ENCODE measurements around the gene PFDN2. TPM values are rescaled to one million over a fixed set of nuclear protein-coding genes. Genes with fewer than 3 reads are reported as not detected.
"Not testable (repeated sequence)": the region's sequence is repeated elsewhere in the genome, so short reads cannot be mapped to it uniquely, and the experiment has no call there.

The PFDN2 gene
- total RNA-seq, 8 experiments from 2014 or later, result 99.1 to 356 (median 197) TPM

DNA sequence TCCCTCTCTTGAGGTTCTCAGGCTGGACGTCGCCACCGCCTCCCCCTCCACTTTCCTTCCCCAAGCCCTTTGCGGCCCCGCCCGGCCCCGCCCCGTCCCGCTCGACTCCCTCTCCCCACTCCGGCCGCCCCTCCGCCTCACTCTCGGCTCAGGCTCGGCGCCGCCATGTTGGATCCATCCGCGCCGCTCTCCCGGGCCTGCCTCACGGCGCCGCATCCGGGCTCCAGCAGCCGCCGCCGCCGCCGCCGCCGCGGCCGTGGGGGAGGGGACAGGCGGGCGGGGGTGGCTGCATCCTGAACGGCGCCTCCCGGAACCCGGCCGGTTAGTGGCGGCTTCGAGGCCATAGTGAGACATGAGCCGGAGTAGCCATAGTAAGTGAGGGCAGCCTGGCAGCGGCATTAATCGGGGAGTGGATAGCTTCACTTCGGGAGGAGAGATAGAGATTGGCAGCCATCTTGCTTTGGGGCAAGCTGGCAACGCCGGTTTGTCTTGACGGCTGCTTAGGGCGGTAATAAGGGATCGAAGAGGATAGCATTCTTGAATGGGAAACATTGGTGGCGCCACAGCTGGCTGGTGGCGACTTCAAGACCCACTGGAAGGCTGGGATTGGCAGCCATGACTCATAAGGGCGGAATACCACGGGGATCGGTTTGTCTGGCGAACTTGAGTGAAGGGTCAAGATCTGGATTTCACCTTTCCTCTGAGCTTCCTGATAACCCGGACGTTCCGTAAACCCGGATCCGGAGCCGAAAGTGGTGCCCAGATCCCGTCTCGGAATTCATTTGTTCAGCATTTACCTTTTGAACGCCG lies 14.8 kb upstream of the PFDN2 start, which contains the start of gene DEDD:
Gene DEDD (minus strand): TSS at position 258 of the 810 bp plus-strand sequence. CDS start 8,205 bp downstream, outside the sequence.
- in situ Hi-C loops (cut with MboI; ENCODE audit: low pct_unique_long_range_greater_than_20kb in 2 of 9, low sequenced_read_pairs in 9 of 9, unreplicated experiment in 9 of 9), result loop anchor here in 1 of 9 experiments (25.0 kb wide), 1 partner anchor 95 kb away; the partner anchor contains the start of genes TSTD1 and USF1

GRCh38 chr1:161131523-161132409 lies 13.9 kb upstream of the PFDN2 start:
- ATAC-seq (replicated peaks in 6 of 8), result peak in 3 of 8 experiments; percentile 5 to 21 (median 10)
- WGBS, 10 experiments, result 0 to 19% (median 5%) methylated on average over 1 to 8 of the region's 22 CpGs; no CpG with 5 or more reads in 2 of the 10 experiments
- Histone ChIP-seq H3K4me1 (replicated peaks in 1 of 2) (peaks cover 15 to 22% of the 10 kb centered on the region in 2 donors), H3K4me3 (peak overlapping the region; percentile 45 to 74 (median 55)), H3K27ac (peak overlapping the region; percentile 96 to 99)
- in situ Hi-C loops (cut with MboI; ENCODE audit: low pct_unique_long_range_greater_than_20kb in 2 of 9, low sequenced_read_pairs in 9 of 9, unreplicated experiment in 9 of 9), result loop anchor here in 1 of 9 experiments (25.0 kb wide), 1 partner anchor 94 kb away; the partner anchor contains the start of genes TSTD1 and USF1

More for the DNA sequence above, 14.8 kb upstream of the PFDN2 start, which contains the start of gene DEDD:
- Histone ChIP-seq H3K27ac (peak within 1 kb of the TSS; percentile 96 to 99), H3K4me3 (peak within 1 kb of the TSS; percentile 45 to 74 (median 55)), H3K4me1 (replicated peaks in 1 of 2) (peaks cover 15 to 22% of the 10 kb centered on the region in 2 donors)
- 0 to 2% (median 0%) methylated on average over 2 to 27 of the region's 68 CpGs; no CpG with 5 or more reads in 3 of the 10 experiments for WGBS, 10 experiments
- peak; percentile 75 to 90 (median 88) for ATAC-seq (replicated peaks in 6 of 8)

- WGBS, 10 experiments, result 10 to 92% (median 70%) methylated on average over 1 of the region's 1 CpG; no CpG with 5 or more reads in 1 of the 10 experiments
- in situ Hi-C loops (cut with MboI; ENCODE audit: low pct_unique_long_range_greater_than_20kb in 2 of 9, low sequenced_read_pairs in 9 of 9, unreplicated experiment in 9 of 9), result loop anchor here in 1 of 9 experiments (25.0 kb wide), 1 partner anchor 93 kb away; the partner anchor contains the start of genes TSTD1 and USF1
- no peak for ATAC-seq (replicated peaks in 6 of 8)
- Histone ChIP-seq H3K4me1 (replicated peaks in 1 of 2) (peaks cover 15 to 22% of the 10 kb centered on the region in 2 donors), H3K4me3 (no peak overlapping the region), H3K27ac (no peak overlapping the region)
These were observed 12.4 kb upstream of the PFDN2 start for GRCh38 chr1:161130266-161130665.

- WGBS, 10 experiments, result 87 to 100% (median 99%) methylated on average over 1 to 4 of the region's 4 CpGs; no CpG with 5 or more reads in 2 of the 10 experiments
- in situ Hi-C loops (cut with MboI; ENCODE audit: low pct_unique_long_range_greater_than_20kb in 2 of 9, low sequenced_read_pairs in 9 of 9, unreplicated experiment in 9 of 9), result loop anchor here in 1 of 9 experiments (25.0 kb wide), 1 partner anchor 92 kb away; the partner anchor contains the start of genes TSTD1 and USF1
- H3K27ac ChIP-seq, result no peak overlapping the region
- no peak overlapping the region for H3K4me3 ChIP-seq
- ATAC-seq (replicated peaks in 6 of 8), result no peak
- H3K4me1 ChIP-seq (replicated peaks in 1 of 2), result peaks cover 10 to 12% of the 10 kb centered on the region in 2 donors
These were observed 11.0 kb upstream of the PFDN2 start for GRCh38 chr1:161128591-161129420.

DNA sequence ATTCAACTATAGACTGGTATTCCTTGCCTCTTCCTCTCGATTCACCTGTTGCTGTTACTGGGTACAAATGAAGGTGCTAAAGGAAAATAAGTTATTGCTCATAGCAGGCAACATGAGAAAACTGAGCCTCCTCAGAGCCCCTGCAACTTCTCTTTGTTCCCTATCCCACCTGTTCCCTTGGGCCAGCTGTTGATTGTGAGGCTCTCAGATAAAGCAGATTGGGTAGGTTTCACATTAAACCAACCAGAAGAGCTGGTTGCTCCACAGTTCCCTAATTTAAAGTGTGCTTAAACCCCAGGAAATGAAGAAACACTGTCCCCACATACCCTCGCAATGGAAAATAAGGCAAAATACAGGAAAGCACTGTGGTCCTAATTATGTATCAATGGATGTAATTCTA lies 9.8 kb upstream of the PFDN2 start:
- in situ Hi-C loops (cut with MboI; ENCODE audit: low pct_unique_long_range_greater_than_20kb in 2 of 9, low sequenced_read_pairs in 9 of 9, unreplicated experiment in 9 of 9), result loop anchor here in 1 of 9 experiments (25.0 kb wide), 1 partner anchor 90 kb away; the partner anchor contains the start of genes TSTD1 and USF1
- no peak overlapping the region for H3K27ac ChIP-seq

GRCh38 chr1:161122967-161123366 lies 5.1 kb upstream of the PFDN2 start:
- ATAC-seq (replicated peaks in 6 of 8), result no peak
- WGBS, 10 experiments, result 67 to 100% (median 87%) methylated on average over 1 to 6 of the region's 6 CpGs; no CpG with 5 or more reads in 3 of the 10 experiments
- Histone ChIP-seq H3K27ac (no peak overlapping the region), H3K4me1 (replicated peaks in 1 of 2) (peaks cover 12% of the 10 kb centered on the region in 2 donors), H3K4me3 (no peak overlapping the region)
- in situ Hi-C loops (cut with MboI; ENCODE audit: low pct_unique_long_range_greater_than_20kb in 2 of 9, low sequenced_read_pairs in 9 of 9, unreplicated experiment in 9 of 9), result no loop called here

More for the DNA sequence above, 9.8 kb upstream of the PFDN2 start:
- no peak for ATAC-seq (replicated peaks in 6 of 8)
- no peak overlapping the region for H3K4me3 ChIP-seq
- H3K4me1 ChIP-seq (replicated peaks in 1 of 2), result peaks cover 10 to 11% of the 10 kb centered on the region in 2 donors
- WGBS, 10 experiments, result 80 to 100% (median 96%) methylated on average over 1 to 2 of the region's 2 CpGs; no CpG with 5 or more reads in 1 of the 10 experiments

GRCh38 chr1:161121834-161122233 lies 4.0 kb upstream of the PFDN2 start:
- Histone ChIP-seq H3K27ac (no peak overlapping the region), H3K4me3 (no peak overlapping the region), H3K4me1 (replicated peaks in 1 of 2) (peaks cover 15% of the 10 kb centered on the region in 2 donors)
- no peak for ATAC-seq (replicated peaks in 6 of 8)
- in situ Hi-C loops (cut with MboI; ENCODE audit: low pct_unique_long_range_greater_than_20kb in 2 of 9, low sequenced_read_pairs in 9 of 9, unreplicated experiment in 9 of 9), result no loop called here
- 67 to 100% (median 80%) methylated on average over 1 to 3 of the region's 4 CpGs; no CpG with 5 or more reads in 3 of the 10 experiments for WGBS, 10 experiments

DNA sequence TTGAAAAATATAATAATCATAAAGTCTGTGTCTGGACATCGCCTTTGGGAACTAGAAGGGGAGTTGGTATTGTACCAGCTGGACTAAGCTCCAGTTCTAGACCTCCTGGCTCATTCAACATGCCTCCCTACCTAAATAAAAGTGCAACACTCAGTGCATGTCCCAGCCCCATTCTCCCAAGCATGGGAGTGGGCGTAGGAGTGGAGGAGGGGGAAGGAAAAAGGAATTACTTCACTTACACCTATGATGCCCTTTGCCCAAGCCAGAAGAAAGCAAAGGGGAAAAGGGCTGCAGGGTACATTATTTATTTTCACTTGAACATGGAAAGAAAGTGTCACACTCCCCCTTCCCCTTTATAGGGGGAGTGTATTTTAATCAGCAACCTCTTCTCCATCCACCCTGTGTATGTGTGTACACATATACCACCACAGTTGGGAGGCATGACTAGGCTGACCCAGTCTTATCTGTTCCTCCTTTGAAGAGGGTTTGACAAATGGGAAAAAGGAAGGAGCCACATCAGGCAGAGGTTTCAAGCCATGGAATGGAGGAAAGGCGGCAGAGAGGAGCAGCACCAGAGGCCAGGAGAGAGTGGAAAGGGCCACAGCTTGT lies 3.3 kb upstream of the PFDN2 start:
- ATAC-seq (replicated peaks in 6 of 8), result no peak
- in situ Hi-C loops (cut with MboI; ENCODE audit: low pct_unique_long_range_greater_than_20kb in 2 of 9, low sequenced_read_pairs in 9 of 9, unreplicated experiment in 9 of 9), result no loop called here
- H3K4me1 ChIP-seq (replicated peaks in 1 of 2), result peaks cover 22% of the 10 kb centered on the region in 2 donors
- no peak overlapping the region for H3K27ac ChIP-seq
- WGBS, 10 experiments, result 83 to 100% (median 95%) methylated on average over 1 to 3 of the region's 3 CpGs; no CpG with 5 or more reads in 2 of the 10 experiments
- no peak overlapping the region for H3K4me3 ChIP-seq

- Histone ChIP-seq H3K4me3 (peak overlapping the region in 4 of 5 donors; percentile 76 to 98 (median 82)), H3K27ac (no peak overlapping the region), H3K4me1 (replicated peaks in 1 of 2) (peaks cover 23 to 24% of the 10 kb centered on the region in 2 donors)
- 33 to 100% (median 57%) methylated on average over 1 to 10 of the region's 10 CpGs; no CpG with 5 or more reads in 2 of the 10 experiments for WGBS, 10 experiments
- in situ Hi-C loops (cut with MboI; ENCODE audit: low pct_unique_long_range_greater_than_20kb in 2 of 9, low sequenced_read_pairs in 9 of 9, unreplicated experiment in 9 of 9), result no loop called here
- peak in 3 of 8 experiments; percentile 53 to 60 (median 58) for ATAC-seq (replicated peaks in 6 of 8)
These were observed 1.5 kb upstream of the PFDN2 start for GRCh38 chr1:161119092-161119903.

DNA sequence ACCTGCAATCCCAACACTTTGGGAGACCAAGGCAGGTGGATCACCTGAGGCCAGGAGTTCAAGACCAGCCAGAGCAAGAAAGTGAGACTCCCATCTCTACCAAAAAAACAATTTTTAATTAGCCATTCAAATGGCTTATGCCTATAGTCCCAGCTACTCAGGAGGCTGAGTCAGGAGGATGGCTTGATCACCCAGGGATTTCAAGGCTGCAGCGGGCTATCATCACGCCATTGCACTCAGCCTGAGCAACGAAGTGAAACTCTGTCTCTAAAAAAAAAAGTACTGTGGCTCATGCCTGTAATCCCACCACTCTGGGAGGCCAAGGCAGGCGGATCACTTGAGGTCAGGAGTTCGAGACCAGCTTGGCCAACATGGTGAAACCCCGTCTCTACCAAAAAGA lies 1.9 kb downstream of the PFDN2 start:
- H3K4me1 ChIP-seq (replicated peaks in 1 of 2), result peaks cover 24 to 26% of the 10 kb centered on the region in 2 donors
- WGBS, 10 experiments, result 80 to 100% (median 94%) methylated on average over 1 to 6 of the region's 6 CpGs; no CpG with 5 or more reads in 5 of the 10 experiments
- H3K27ac ChIP-seq; in situ Hi-C loops (cut with MboI; ENCODE audit: low pct_unique_long_range_greater_than_20kb in 2 of 9, low sequenced_read_pairs in 9 of 9, unreplicated experiment in 9 of 9); ATAC-seq (replicated peaks in 6 of 8); H3K4me3 ChIP-seq: not testable (repeated sequence)

Measured in motor neuron (in vitro differentiated cells).